NCI-H510A (cell line): ENCODE results near the gene PRAMEF10.
"Not testable (repeated sequence)": the region's sequence is repeated elsewhere in the genome, so short reads cannot be mapped to it uniquely, and the experiment has no call there.

Experiments
- DNase-seq: peaks from one replicate; lab custom pipeline; 2025; lab: John Stamatoyannopoulos, UW

PRAMEF10 gene, protein sequence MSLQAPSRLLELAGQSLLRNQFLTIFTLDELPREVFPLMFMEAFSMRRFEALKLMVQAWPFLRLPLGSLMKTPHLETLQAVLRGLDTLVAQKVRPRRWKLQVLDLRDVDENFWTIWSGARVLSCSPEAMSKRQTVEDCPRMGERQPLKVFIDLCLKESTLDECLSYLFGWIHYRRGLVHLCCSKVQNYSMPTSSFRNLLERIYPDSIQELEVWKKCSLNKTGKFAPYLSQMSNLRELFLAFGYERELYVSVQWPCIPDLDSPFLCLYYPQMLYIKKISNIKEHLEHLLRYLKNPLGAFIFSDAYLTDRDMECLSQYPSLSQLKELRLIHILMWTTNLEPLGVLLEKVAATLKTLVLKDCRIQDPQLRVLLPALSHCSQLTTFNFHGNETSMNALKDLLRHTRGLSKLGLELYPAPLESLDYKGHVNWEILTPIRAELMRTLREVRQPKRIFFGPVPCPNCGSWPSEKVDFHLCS

GRCh38 chr1:12898170-12898569, at the start of gene PRAMEF10:
PRAMEF10 (minus strand) TSS chr1:12898270; CDS start chr1:12895847, 2,423 bp downstream.
- not testable (repeated sequence) for DNase-seq

- not testable (repeated sequence) for DNase-seq
These were observed 49.4 kb upstream of the PRAMEF10 start, which contains the start of gene PRAMEF6 for GRCh38 chr1:12947480-12947879. PRAMEF6 (minus strand) TSS chr1:12947580; CDS start chr1:12942518, 5,062 bp downstream.

DNA sequence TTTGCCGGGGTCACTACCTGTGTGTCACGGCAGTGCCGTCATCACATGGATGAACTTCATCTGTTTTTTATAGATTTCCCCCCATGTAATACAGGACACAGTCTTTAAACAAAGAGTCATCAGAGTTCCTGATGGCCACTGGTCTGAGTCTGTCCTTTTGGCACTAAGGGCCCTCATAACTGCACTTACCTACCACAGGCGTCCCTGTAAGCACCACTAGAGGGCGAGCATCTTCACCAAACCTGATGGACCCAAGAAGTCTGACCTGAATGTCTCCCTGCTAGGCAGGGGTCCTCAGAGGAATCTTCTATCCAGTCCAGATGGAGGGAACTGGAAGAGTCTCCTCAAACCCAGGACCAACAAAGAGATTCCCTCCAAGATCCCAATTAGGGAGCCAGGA, 26.3 kb upstream of the PRAMEF10 start:
- DNase-seq, result not testable (repeated sequence)

DNA sequence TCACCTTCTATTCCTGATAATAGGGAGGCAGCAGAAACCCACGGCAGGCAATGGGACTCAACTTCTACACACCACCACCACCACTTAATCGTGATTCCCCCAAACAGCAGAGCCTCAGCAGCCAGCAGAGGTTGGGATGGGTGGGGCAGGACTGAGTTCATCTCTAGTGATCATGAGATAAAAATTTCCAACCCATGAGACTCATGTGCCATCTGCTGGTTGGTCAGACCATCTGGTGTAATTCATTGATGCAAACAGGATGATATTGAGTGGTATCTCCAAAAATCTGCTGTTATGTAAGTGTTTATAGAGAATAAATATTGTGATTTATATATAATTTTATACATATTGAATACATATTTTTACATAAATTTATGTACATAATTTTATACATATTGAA, 23.7 kb upstream of the PRAMEF10 start:
- DNase-seq, result not testable (repeated sequence)

DNA sequence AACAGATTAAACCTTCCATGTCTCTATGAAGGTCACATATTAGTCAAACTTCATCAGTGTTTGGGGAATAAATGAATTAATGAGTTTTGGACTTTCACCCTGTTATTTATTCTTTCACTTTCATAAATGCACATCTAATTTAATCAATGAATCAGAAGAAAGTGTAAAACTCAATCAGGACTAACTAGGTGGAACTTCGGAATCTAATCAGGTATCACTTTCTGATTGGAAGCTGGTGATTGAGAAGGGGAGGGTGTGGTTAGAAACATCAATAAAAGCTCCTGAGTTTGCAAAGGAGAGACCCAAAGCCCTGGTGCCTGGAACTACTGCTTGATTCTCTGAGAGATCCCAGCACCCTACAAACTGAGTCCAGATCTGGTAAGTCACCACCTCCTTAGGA, 18.2 kb upstream of the PRAMEF10 start, which contains the start of gene PRAMEF7:
TSS of gene PRAMEF7 (plus strand) at position 301 of the 400 bp plus-strand sequence. CDS start 1,083 bp downstream, outside the sequence.
- not testable (repeated sequence) for DNase-seq

DNA sequence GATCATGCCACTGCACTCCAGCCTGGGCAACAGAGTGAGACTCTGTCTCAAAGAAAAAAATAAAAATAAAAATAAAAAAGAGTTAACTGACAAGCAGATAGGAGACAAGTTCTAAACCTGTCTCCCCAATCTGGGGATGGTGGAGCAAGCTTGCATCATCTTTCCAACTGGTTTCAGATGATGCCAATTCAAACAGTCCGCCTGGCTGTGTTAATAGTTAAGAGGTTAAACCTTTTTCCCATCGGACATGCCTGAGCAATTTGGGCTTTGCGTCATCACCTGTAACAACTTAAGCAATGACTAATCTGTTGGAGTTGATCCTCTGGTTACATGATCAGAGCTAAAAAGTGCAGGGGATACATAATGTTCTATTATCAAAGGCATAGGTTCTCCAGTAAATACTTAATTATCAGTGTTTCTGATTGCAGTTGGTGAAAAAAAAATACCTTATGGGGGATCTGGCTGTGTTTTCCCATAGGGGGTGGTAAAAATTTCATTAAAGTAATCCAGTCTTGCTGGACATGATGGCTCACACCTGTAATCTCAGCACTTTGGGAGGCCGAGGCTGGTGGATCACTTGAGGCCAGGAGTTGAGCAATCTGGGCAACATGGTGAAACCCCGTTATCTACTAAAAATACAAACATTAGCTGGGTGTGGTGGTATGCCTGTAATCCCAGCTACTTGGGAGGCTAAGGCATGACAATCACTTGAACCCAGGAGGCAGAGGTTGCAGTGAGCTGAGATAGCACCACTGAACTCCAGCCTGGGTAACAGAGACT, 5.9 kb upstream of the PRAMEF10 start:
- not testable (repeated sequence) for DNase-seq

DNA sequence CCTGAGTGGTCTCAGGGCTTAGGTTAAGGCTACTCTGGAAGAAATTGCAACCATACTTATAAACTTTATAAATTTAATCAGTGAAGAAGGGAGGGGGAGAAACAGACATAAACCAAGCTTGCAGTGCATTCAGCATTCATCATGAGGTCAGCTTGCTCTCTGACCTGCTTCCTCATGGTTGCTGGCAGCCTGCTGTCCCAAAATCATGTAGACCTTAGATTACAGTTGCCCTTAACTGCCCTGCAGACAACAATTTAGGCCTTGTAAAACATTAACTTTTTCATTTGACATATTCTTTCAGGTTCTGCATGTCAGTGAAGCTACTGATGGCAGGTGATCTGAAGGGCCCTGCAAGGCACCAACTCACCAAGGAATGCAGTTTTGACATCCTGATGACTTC, 1.1 kb upstream of the PRAMEF10 start:
- DNase-seq, result not testable (repeated sequence)

- DNase-seq, result not testable (repeated sequence)
These were observed 12.0 kb downstream of the PRAMEF10 start, which contains the start of gene PRAMEF4 for GRCh38 chr1:12886101-12886500. PRAMEF4 (minus strand) TSS chr1:12886201; CDS start chr1:12883394, 2,807 bp downstream.

- DNase-seq, result not testable (repeated sequence)
These were observed 19.6 kb downstream of the PRAMEF10 start for GRCh38 chr1:12878453-12878852.

DNA sequence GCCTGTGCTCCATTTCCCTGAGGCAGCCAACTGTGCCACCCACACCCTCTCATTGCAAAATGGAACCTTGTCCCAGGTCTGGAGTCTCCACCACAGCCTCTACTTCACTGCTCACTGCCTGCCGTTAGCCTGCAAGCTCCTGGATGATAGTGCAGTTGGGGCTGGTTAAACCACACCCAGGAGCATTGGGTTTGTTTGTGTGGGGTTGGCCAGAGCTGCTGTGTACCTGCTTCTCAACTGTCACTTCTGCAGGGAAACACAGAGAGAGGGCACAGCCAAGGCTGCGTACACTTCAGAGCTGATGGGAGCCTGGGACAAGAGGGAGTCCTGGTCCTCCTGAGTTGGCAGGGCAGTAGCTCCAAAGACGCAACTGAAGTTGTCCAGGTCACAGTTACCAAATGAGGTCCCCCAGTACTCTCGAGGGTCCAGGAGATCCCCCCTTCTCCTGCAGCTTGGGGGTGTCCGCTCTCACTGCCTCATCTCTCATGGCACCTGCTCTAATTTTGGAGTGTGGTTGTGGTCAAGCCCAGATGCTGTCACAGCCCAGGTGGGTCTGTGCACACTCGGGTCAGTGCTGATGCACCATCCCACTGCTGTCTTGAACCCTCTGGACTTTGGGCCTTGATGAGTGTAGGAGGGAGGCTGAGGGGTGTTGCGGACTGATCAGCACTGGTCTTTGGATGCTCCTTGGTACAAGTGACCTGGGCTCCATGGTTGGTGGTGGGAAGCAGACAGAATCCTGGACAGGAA, 34.8 kb downstream of the PRAMEF10 start:
- not testable (repeated sequence) for DNase-seq

DNA sequence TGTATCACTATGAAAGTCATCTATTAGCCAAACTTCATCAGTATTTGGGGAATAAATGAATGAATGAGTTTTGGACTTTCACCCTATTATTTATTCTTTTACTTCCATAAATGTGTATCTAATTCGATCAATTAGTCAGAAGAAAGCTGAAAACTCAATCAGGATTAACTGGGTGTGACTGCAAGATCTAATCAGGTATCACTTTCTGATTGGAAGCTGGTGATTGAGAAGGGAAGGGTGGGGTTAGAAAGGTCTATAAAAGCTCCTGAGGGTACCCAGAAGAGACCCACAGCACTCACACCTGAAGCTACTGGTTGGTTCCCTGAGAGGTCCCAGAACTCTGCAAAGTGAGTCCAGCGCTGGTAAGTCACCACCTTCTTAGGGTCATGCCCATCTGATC, 41.3 kb downstream of the PRAMEF10 start, which contains the start of gene PRAMEF2:
TSS of gene PRAMEF2 (plus strand) at position 301 of the 400 bp plus-strand sequence. CDS start 1,924 bp downstream, outside the sequence.
- DNase-seq, result not testable (repeated sequence)

DNA sequence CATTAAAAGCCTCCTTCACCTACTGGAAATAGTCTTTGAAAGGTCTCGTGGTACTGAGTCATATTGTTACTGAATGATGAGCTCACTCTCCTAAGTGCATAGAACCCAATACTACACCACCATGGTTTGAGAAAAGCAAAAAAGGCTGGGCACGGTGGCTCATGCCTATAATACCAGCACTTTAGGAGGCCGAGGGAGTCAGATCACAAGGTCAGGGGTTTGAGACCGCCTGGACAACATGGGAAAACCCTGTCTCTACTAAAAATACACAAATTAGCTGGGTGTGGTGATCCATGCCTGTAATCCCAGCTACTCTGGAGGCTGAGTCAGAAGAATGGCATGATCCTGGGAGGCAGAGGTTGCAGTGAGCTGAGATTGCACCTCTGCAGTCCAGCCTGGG, 46.3 kb downstream of the PRAMEF10 start:
- DNase-seq, result no peak

- DNase-seq, result not testable (repeated sequence)
These were observed 49.5 kb downstream of the PRAMEF10 start, which contains the start of gene HNRNPCL1 for GRCh38 chr1:12848620-12849019. HNRNPCL1 (minus strand) TSS chr1:12848720; CDS start chr1:12848289, 431 bp downstream.
